ENCODE measurements around the gene EIF4G1.

- TF ChIP-seq CTCF (IDR thresholded peaks at IDR 0.05 in 2 of 3, conservative IDR thresholded peaks at IDR 0.05 in 1 of 3; ENCODE audit: borderline replicate concordance in 1 of 3, insufficient read depth in 1 of 3, low read depth in 2 of 3, low read length in 2 of 3) = no peak
- TF ChIP-seq EZH2 (IDR thresholded peaks at IDR 0.05) = no peak
- TF ChIP-seq CEBPB (IDR thresholded peaks at IDR 0.05; ENCODE audit: low read depth) = no peak
- no peak for TF ChIP-seq POLR2A (IDR thresholded peaks at IDR 0.05; ENCODE audit: borderline replicate concordance, extremely low read depth, insufficient read depth, insufficient read length)
- TF ChIP-seq JUND (IDR thresholded peaks at IDR 0.05) = no peak
Measured at GRCh38 chr3:184360929-184361531, 46.6 kb downstream of the EIF4G1 start.

Data from HCT116 (cell line).